H9 (cell line): ENCODE measurements around the gene ZDHHC17. TPM values are rescaled to one million over a fixed set of nuclear protein-coding genes. Genes with fewer than 3 reads are reported as not detected.

Source experiments
- DNase-seq: peaks from one replicate; pipeline ENCODE4 v3.0.0-alpha.2; 2017
- H2AFZ ChIP-seq: one replicate; pipeline ENCODE4 v1.6.1; 2013; ENCODE audit warnings: mild to moderate bottlenecking, low read length, control low read depth, moderate library complexity
- H2AK5ac ChIP-seq: 2 replicates; pipeline ENCODE4 v1.6.1; 2013; ENCODE audit warnings: low read length, control low read depth, mixed read lengths; ENCODE audit not compliant: insufficient read length
- H2BK120ac ChIP-seq: one replicate; pipeline ENCODE4 v1.6.1; 2013; ENCODE audit warnings: low read depth, mild to moderate bottlenecking, low read length, control low read depth, inconsistent platforms; ENCODE audit not compliant: poor library complexity, severe bottlenecking
- H2BK12ac ChIP-seq: 2 replicates; pipeline ENCODE4 v1.6.1; 2013; ENCODE audit warnings: low read length, control low read depth, mixed read lengths, low read depth; ENCODE audit not compliant: insufficient read length
- H2BK15ac ChIP-seq: 2 replicates; pipeline ENCODE4 v1.6.1; 2013; ENCODE audit warnings: low read depth, low read length, control low read depth
- H2BK20ac ChIP-seq: one replicate; pipeline ENCODE4 v1.6.1; 2013; ENCODE audit warnings: low read depth, mild to moderate bottlenecking, low read length, control low read depth, inconsistent platforms; ENCODE audit not compliant: poor library complexity, severe bottlenecking
- H2BK5ac ChIP-seq: 2 replicates; pipeline ENCODE4 v1.6.1; 2013; ENCODE audit warnings: low read length, control low read depth, mixed read lengths; ENCODE audit not compliant: insufficient read length
- H3K14ac ChIP-seq: 2 replicates; pipeline ENCODE4 v1.6.1; 2013; ENCODE audit warnings: low read length, control low read depth; ENCODE audit not compliant: insufficient read depth
- H3K18ac ChIP-seq: 2 replicates; pipeline ENCODE4 v1.6.1; 2013; ENCODE audit warnings: low read depth, mild to moderate bottlenecking, mixed read lengths, low read length, control low read depth; ENCODE audit not compliant: insufficient read length
- H3K23ac ChIP-seq: 2 replicates; pipeline ENCODE4 v1.6.1; 2013; ENCODE audit warnings: low read length, control low read depth, mixed read lengths, low read depth; ENCODE audit not compliant: insufficient read length
- H3K23me2 ChIP-seq: 2 replicates; pipeline ENCODE4 v1.6.1; 2013; ENCODE audit warnings: low read depth, mild to moderate bottlenecking, mixed read lengths, low read length, control low read depth; ENCODE audit not compliant: insufficient read length, poor library complexity, severe bottlenecking
- H3K27ac ChIP-seq: 2 replicates; pipeline ENCODE4 v1.5.1; 2013; ENCODE audit warnings: low read length, control low read depth, mixed read lengths, low read depth; ENCODE audit not compliant: insufficient read length
- H3K27me3 ChIP-seq: 2 replicates; pipeline ENCODE4 v1.6.1; 2013; ENCODE audit warnings: low read length, control low read depth, inconsistent platforms; ENCODE audit not compliant: insufficient read depth
- H3K4ac ChIP-seq: 2 replicates; pipeline ENCODE4 v1.6.1; 2013; ENCODE audit warnings: low read depth, mild to moderate bottlenecking, control low read depth, inconsistent platforms, low read length, moderate library complexity
- H3K4me1 ChIP-seq: 2 replicates; pipeline ENCODE4 v1.6.1; 2013; ENCODE audit warnings: low read length, control low read depth, inconsistent platforms; ENCODE audit not compliant: insufficient read depth
- H3K4me2 ChIP-seq: 2 replicates; pipeline ENCODE4 v1.6.1; 2013; ENCODE audit warnings: low read length, control low read depth, mixed read lengths; ENCODE audit not compliant: insufficient read length, insufficient read depth
- H3K56ac ChIP-seq: 2 replicates; pipeline ENCODE4 v1.6.1; 2013; ENCODE audit warnings: low read depth, mild to moderate bottlenecking, mixed read lengths, low read length, control low read depth; ENCODE audit not compliant: insufficient read length
- H3K79me1 ChIP-seq: 2 replicates; pipeline ENCODE4 v1.6.1; 2013; ENCODE audit warnings: low read depth, mild to moderate bottlenecking, moderate library complexity, low read length, control low read depth, inconsistent platforms; ENCODE audit not compliant: insufficient read depth, poor library complexity, severe bottlenecking
- H3K79me2 ChIP-seq: 2 replicates; pipeline ENCODE4 v1.6.1; 2013; ENCODE audit warnings: low read length, control low read depth, inconsistent platforms; ENCODE audit not compliant: insufficient read depth
- H3K9ac ChIP-seq: 2 replicates; pipeline ENCODE4 v1.6.1; 2013; ENCODE audit warnings: low read length, control low read depth, mixed read lengths; ENCODE audit not compliant: insufficient read length; ENCODE audit errors: extremely low read depth
- H3K9me3 ChIP-seq: one replicate; pipeline ENCODE4 v1.6.1; 2013; ENCODE audit warnings: low read depth, low read length, inconsistent platforms; ENCODE audit not compliant: control insufficient read depth
- H3T11ph ChIP-seq: one replicate; pipeline ENCODE4 v1.6.1; 2013; ENCODE audit warnings: mild to moderate bottlenecking, low read length, control low read depth, inconsistent platforms
- H4K20me1 ChIP-seq: one replicate; pipeline ENCODE4 v1.6.1; 2013; ENCODE audit not compliant: control insufficient read depth, insufficient read length, insufficient read depth
- H4K5ac ChIP-seq: 2 replicates; pipeline ENCODE4 v1.6.1; 2013; ENCODE audit warnings: low read depth, mild to moderate bottlenecking, mixed read lengths, low read length, control low read depth; ENCODE audit not compliant: insufficient read length
- H4K8ac ChIP-seq: replicated peaks from 2 replicates; pipeline ENCODE4 v1.6.1; 2013; ENCODE audit warnings: low read length, control low read depth, mixed read lengths, low read depth; ENCODE audit not compliant: insufficient read length
- H4K91ac ChIP-seq: 2 replicates; pipeline ENCODE4 v1.6.1; 2013; ENCODE audit warnings: low read depth, mild to moderate bottlenecking, moderate library complexity, mixed read lengths, low read length, control low read depth; ENCODE audit not compliant: insufficient read length
- H3K27ac Mint-ChIP-seq, 3 experiments: 2 replicates in 2 of 3; 3 replicates in 1 of 3; pipeline ENCODE4 v1.8.0; 2020 to 2021; ENCODE audit warnings: mixed read lengths in 3 of 3, mild to moderate bottlenecking in 1 of 3, moderate library complexity in 1 of 3
- H3K27me3 Mint-ChIP-seq: 2 replicates; pipeline ENCODE4 v1.8.0; 2021; ENCODE audit warnings: low read depth, mild to moderate bottlenecking, moderate library complexity, mixed read lengths
- H3K36me3 Mint-ChIP-seq, 3 experiments: 2 replicates in 2 of 3; 3 replicates in 1 of 3; pipeline ENCODE4 v1.8.0; 2020 to 2021; ENCODE audit warnings: low read depth in 3 of 3, mixed read lengths in 3 of 3; ENCODE audit not compliant: insufficient read depth in 1 of 3
- H3K4me1 Mint-ChIP-seq, 2 experiments: 2 replicates each; pipeline ENCODE4 v1.8.0; 2020; ENCODE audit warnings: mixed read lengths in 2 of 2
- H3K4me3 Mint-ChIP-seq, 2 experiments: 2 replicates in 1 of 2; 3 replicates in 1 of 2; pipeline ENCODE4 v1.8.0; 2020 to 2021; ENCODE audit warnings: mild to moderate bottlenecking in 2 of 2, mixed read lengths in 2 of 2, moderate library complexity in 1 of 2
- H3K9me3 Mint-ChIP-seq, 2 experiments: 2 replicates in 1 of 2; 3 replicates in 1 of 2; pipeline ENCODE4 v1.8.0; 2020; ENCODE audit warnings: mild to moderate bottlenecking in 2 of 2, mixed read lengths in 2 of 2, moderate library complexity in 1 of 2
- WGBS: extraction: QIAGEN DNeasy Blood & Tissue Kit; methylation state at CpG from one replicate; pipeline ENCODE4 v1.1.7; 2013; ENCODE audit warnings: missing lambda C conversion rate, low lambda C conversion rate, mixed read lengths; ENCODE audit not compliant: insufficient read length; ENCODE audit errors: extremely low coverage; 5-methylcytosine and 5-hydroxymethylcytosine counted together
- total RNA-seq: library from RNA; stranded (reverse); gene quantifications from 2 replicates; pipeline ENCODE4 v1.2.1, GENCODE V29; 2021
- TF ChIP-seq, protein P1 (sequence below): fragments of 200-600 bp; sonication (generic); conservative IDR thresholded peaks from 3 replicates; pipeline ENCODE4 v1.8.0; 2021; ENCODE audit warnings: antibody characterized with exemption, mild to moderate bottlenecking

Gene ZDHHC17
- total RNA-seq, 1 experiment from 2014 or later: 32.6 TPM

GRCh38 chr12:76717314-76717713, 46.6 kb upstream of the ZDHHC17 start:
- Histone ChIP-seq H3K4me1 (peaks cover 8% of the 10 kb centered on the region; the same call in 1 of the 2 replicates), H2BK12ac (no peak overlapping the region), H4K5ac (no peak overlapping the region), H3K18ac (no peak overlapping the region), H2AFZ (no peak overlapping the region), H2BK20ac (no peak overlapping the region), H3K23me2 (no peaks in the 10 kb centered on the region), H3K27ac (no peak overlapping the region), H3K79me1 (no peaks in the 10 kb centered on the region), H2BK120ac (no peak overlapping the region), H4K20me1 (no peaks in the 10 kb centered on the region), H3K23ac (no peak overlapping the region), H4K91ac (no peak overlapping the region), H3K27me3 (no peaks in the 10 kb centered on the region; the same call in 1 of the 2 replicates), H2AK5ac (no peak overlapping the region), H3K4ac (no peak overlapping the region), H3K56ac (no peak overlapping the region), H3K4me2 (no peak overlapping the region), H3K9me3 (no peaks in the 10 kb centered on the region), H4K8ac (no peak overlapping the region), H3K14ac (no peak overlapping the region), H2BK15ac (no peak overlapping the region), H3T11ph (no peak overlapping the region), H3K79me2 (no peaks in the 10 kb centered on the region), H2BK5ac (no peak overlapping the region), H3K9ac (no peak overlapping the region)
- no peaks in the 10 kb centered on the region for H3K36me3 Mint-ChIP-seq
- no peaks in the 10 kb centered on the region for H3K27me3 Mint-ChIP-seq
- TF ChIP-seq, protein P1, sequence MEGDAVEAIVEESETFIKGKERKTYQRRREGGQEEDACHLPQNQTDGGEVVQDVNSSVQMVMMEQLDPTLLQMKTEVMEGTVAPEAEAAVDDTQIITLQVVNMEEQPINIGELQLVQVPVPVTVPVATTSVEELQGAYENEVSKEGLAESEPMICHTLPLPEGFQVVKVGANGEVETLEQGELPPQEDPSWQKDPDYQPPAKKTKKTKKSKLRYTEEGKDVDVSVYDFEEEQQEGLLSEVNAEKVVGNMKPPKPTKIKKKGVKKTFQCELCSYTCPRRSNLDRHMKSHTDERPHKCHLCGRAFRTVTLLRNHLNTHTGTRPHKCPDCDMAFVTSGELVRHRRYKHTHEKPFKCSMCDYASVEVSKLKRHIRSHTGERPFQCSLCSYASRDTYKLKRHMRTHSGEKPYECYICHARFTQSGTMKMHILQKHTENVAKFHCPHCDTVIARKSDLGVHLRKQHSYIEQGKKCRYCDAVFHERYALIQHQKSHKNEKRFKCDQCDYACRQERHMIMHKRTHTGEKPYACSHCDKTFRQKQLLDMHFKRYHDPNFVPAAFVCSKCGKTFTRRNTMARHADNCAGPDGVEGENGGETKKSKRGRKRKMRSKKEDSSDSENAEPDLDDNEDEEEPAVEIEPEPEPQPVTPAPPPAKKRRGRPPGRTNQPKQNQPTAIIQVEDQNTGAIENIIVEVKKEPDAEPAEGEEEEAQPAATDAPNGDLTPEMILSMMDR: no peak
- no peak overlapping the region for H3K4me3 Mint-ChIP-seq
- WGBS: no CpG with 5 or more reads among the region's 1 CpG
- no peak for DNase-seq
- peaks cover 27 to 36% of the 10 kb centered on the region in 2 experiments for H3K4me1 Mint-ChIP-seq
- H3K27ac Mint-ChIP-seq: no peak overlapping the region
- peaks cover 0 to 3% of the 10 kb centered on the region in 2 experiments; a peak in 1 of 5 replicates for H3K9me3 Mint-ChIP-seq
